ENCODE results near the gene ZBTB40. TPM values are rescaled to one million over a fixed set of nuclear protein-coding genes. Genes with fewer than 3 reads are reported as not detected.

ZBTB40 gene
- total RNA-seq, 4 donors from 2014 or later = 5.9 to 14.3 (median 8.8) TPM

DNA sequence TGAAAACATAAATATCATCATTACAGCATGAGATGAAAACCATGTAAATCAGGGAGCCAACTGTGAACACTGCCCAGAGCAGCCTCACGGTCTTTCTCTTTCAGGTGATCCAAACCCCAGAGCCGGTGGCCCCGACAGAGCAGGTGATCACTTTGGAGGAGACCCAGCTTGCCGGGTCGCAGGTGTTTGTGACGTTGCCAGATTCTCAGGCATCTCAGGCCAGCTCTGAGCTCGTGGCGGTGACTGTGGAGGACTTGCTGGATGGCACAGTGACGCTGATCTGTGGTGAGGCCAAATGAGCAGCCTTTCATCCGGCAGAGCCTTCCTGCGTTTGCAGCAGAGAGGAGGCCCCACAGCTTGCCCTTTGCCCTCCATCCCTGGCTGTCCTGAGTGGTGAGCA is 74.4 kb downstream of the ZBTB40 start:
- 77% methylated on average over 7 of the region's 11 CpGs; no CpG with 5 or more reads in 1 of the 2 donors for WGBS, 2 donors

DNA sequence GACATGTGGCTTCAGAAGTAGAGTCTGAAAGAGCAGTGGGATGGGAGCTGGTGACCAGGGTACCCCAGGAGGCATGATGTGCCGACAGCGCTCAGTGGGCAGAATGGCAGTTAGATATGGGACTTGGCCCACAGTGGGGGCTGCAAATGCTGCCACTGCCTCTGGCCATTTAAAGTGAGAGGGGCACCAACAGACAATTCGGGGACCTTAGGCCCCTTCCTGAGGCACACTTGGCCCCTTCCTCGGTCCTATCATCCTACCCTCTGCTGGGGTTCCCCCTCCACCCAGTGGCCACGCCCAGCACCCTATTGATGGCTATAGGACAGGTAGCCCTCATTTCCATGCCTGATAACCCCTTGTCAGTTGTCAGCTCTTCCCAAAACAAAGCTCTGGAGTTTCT is 75.0 kb downstream of the ZBTB40 start:
- H3K4me1 ChIP-seq = peaks cover 0 to 21% (median 6%) of the 10 kb centered on the region in 3 donors
- no peaks in the 10 kb centered on the region for H3K9me3 ChIP-seq
- H3K27me3 ChIP-seq = no peaks in the 10 kb centered on the region
- intact Hi-C loops (cut with DNase I) = loop anchor here (10.0 kb wide), 1 partner anchor 118 kb away; the partner anchor contains the start of gene C1QC
- no peak overlapping the region for H3K4me3 ChIP-seq
- TF ChIP-seq, protein P1, sequence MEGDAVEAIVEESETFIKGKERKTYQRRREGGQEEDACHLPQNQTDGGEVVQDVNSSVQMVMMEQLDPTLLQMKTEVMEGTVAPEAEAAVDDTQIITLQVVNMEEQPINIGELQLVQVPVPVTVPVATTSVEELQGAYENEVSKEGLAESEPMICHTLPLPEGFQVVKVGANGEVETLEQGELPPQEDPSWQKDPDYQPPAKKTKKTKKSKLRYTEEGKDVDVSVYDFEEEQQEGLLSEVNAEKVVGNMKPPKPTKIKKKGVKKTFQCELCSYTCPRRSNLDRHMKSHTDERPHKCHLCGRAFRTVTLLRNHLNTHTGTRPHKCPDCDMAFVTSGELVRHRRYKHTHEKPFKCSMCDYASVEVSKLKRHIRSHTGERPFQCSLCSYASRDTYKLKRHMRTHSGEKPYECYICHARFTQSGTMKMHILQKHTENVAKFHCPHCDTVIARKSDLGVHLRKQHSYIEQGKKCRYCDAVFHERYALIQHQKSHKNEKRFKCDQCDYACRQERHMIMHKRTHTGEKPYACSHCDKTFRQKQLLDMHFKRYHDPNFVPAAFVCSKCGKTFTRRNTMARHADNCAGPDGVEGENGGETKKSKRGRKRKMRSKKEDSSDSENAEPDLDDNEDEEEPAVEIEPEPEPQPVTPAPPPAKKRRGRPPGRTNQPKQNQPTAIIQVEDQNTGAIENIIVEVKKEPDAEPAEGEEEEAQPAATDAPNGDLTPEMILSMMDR (IDR thresholded peaks at IDR 0.05) = no peak
- no peak for TF ChIP-seq POLR2A (IDR thresholded peaks at IDR 0.05)
- WGBS, 2 donors = 75 to 86% methylated on average over 2 to 5 of the region's 5 CpGs
- no peak overlapping the region for H3K27ac ChIP-seq
- peaks cover 8 to 65% (median 18%) of the 10 kb centered on the region in 3 donors for H3K36me3 ChIP-seq
- DNase-seq = no peak

More for the DNA sequence above, 74.4 kb downstream of the ZBTB40 start:
- DNase-seq = no peak
- H3K9me3 ChIP-seq = no peaks in the 10 kb centered on the region
- H3K27ac ChIP-seq = no peak overlapping the region
- no peaks in the 10 kb centered on the region for H3K27me3 ChIP-seq
- H3K4me1 ChIP-seq = peaks cover 0 to 17% (median 6%) of the 10 kb centered on the region in 3 donors
- peaks cover 13 to 71% (median 19%) of the 10 kb centered on the region in 3 donors for H3K36me3 ChIP-seq
- TF ChIP-seq, protein P1 (IDR thresholded peaks at IDR 0.05) = no peak
- TF ChIP-seq POLR2A (IDR thresholded peaks at IDR 0.05) = no peak
- no peak overlapping the region for H3K4me3 ChIP-seq
- intact Hi-C loops (cut with DNase I) = loop anchor here (10.0 kb wide), 1 partner anchor 119 kb away; the partner anchor contains the start of gene C1QC

DNA sequence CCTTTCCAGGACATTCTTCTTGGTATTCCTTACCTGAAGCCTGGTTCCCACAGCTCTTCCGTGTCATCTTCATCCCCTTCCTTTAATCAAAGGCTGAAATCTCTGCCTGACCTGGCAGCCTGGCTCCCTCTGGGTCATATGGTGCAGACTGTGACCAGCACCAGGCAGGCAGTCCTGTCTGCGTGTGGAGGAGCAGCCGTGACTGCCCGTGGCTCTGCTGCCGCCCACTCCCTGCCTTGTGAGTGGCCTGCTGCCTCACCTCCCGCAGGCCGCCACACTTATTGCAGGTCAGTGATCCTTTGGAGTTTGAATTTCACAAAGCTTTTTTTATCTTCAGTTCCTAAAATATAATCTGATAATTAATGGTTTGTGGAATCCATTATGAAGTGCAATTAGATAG is 75.5 kb downstream of the ZBTB40 start:
- H3K27me3 ChIP-seq = no peaks in the 10 kb centered on the region
- H3K4me3 ChIP-seq = no peak overlapping the region
- intact Hi-C loops (cut with DNase I) = loop anchor here (10.0 kb wide), 1 partner anchor 118 kb away; the partner anchor contains the start of gene C1QC
- peaks cover 0 to 21% (median 6%) of the 10 kb centered on the region in 3 donors for H3K4me1 ChIP-seq
- H3K36me3 ChIP-seq = peaks cover 8 to 61% (median 18%) of the 10 kb centered on the region in 3 donors
- H3K27ac ChIP-seq = no peak overlapping the region
- no peaks in the 10 kb centered on the region for H3K9me3 ChIP-seq
- 85% methylated on average over 7 of the region's 7 CpGs for WGBS, 2 donors
- TF ChIP-seq, protein P1 (IDR thresholded peaks at IDR 0.05) = no peak
- TF ChIP-seq POLR2A (IDR thresholded peaks at IDR 0.05) = no peak
- DNase-seq = no peak

DNA sequence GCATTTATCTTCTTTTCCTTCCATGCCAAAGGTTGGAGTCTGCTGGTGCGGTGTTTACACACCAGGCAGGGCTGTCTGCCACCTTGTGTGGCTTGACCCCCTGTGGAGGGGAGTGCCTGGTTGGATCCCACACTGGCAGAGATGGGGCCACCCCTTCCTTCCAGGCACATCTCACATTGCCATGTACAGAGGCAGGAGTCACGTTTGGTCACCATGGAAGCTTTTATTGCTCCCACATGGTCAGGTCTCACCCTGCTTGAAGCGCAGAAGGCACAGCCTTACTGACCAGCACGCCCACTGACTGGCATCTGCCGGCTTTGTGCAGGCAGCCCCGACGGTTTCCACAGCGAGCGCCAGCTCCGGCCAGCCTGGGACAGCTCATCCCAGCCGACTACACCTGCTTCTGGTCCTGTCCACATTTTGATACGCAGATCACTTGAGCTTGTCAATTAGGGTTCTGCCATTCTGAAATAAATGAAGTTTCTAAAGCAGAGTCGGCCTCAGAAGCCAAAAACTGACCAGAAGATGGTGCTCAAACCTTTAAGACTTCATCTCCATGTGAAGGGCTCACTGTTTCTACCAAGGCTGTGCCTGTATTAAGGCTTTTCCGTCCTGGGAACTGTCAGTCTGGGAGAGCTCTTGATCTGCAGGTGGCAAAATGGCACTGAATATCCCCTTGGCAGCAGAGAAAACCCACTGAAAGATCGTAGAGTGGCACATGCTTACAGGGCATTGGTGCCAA is 76.1 kb downstream of the ZBTB40 start:
- Histone ChIP-seq H3K27me3 (no peaks in the 10 kb centered on the region), H3K4me1 (peaks cover 0 to 21% (median 6%) of the 10 kb centered on the region in 3 donors), H3K9me3 (no peaks in the 10 kb centered on the region), H3K36me3 (peaks cover 8 to 55% (median 18%) of the 10 kb centered on the region in 3 donors), H3K4me3 (no peak overlapping the region), H3K27ac (no peak overlapping the region)
- DNase-seq = no peak
- WGBS, 2 donors = 79 to 81% methylated on average over 4 to 15 of the region's 15 CpGs
- intact Hi-C loops (cut with DNase I) = loop anchor here (10.0 kb wide), 1 partner anchor 117 kb away; the partner anchor contains the start of gene C1QC
- TF ChIP-seq POLR2A (IDR thresholded peaks at IDR 0.05) = no peak
- TF ChIP-seq, protein P1 (IDR thresholded peaks at IDR 0.05) = peak in 1 of 6 experiments; percentile 3

DNA sequence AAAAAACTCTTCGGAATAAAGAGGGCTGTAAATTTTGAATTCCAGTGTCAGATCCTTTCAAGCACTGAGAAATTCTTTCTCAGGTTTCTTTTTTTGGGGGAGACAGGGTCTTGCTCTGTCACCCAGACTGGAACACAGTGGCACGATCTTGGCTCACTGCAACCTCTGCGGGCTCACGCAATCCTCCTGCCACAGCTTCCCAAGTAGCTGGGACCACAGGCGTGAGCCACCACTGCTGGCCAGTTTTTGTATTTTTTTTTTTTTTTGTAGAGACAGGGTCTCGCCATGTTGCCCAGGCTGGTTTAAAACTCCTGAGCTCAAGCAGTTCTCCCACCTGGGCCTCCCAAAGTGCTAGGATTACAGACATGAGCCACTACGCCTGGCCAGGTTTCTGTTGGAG is 76.8 kb downstream of the ZBTB40 start:
- 85 to 94% methylated on average over 6 to 7 of the region's 7 CpGs for WGBS, 2 donors
- Histone ChIP-seq H3K27me3 (no peaks in the 10 kb centered on the region), H3K27ac (no peak overlapping the region), H3K9me3 (no peaks in the 10 kb centered on the region), H3K4me1 (peaks cover 0 to 21% (median 6%) of the 10 kb centered on the region in 3 donors), H3K4me3 (no peak overlapping the region), H3K36me3 (peaks cover 8 to 48% (median 18%) of the 10 kb centered on the region in 3 donors)
- intact Hi-C loops (cut with DNase I) = loop anchor here (10.0 kb wide), 1 partner anchor 116 kb away; the partner anchor contains the start of gene C1QC
- TF ChIP-seq, protein P1 (IDR thresholded peaks at IDR 0.05) = no peak
- TF ChIP-seq POLR2A (IDR thresholded peaks at IDR 0.05) = no peak
- DNase-seq = no peak

All from esophagus squamous epithelium (tissue), 5 donors.